Right ventricle myocardium inferior (tissue), 1 donor: ENCODE measurements around the gene FBXO41. TPM values are rescaled to one million over a fixed set of nuclear protein-coding genes. Genes with fewer than 3 reads are reported as not detected.

Experiments
- ATAC-seq: fragments of 200-7000 bp; cut with Tn5 transposase; one replicate; pipeline ENCODE4 v1.9.1; 2020; ENCODE audit warnings: mild to moderate bottlenecking, moderate library complexity
- DNase-seq: peaks from one replicate; pipeline ENCODE4 v3.0.0; 2021; ENCODE audit errors: missing footprints
- intact Hi-C: fragments of 100-400 bp; cut with DNase I; formaldehyde crosslinking; loops from one replicate; pipeline ENCODE4 v1.11.0; 2022
- total RNA-seq: library from RNA; stranded (reverse); fragmentation: NEBNext Ultra II Directional; extraction: Animal tissue kit (Norgen Biotek cat#: 25700); gene quantifications from one replicate; pipeline ENCODE4 v1.2.1, GENCODE V29; 2021
- donor health status: DM: no; HTN: yes; CAD: no; lungs with severe emphysema.

FBXO41 gene
- total RNA-seq, 1 donor from 2014 or later: 0.87 TPM

DNA sequence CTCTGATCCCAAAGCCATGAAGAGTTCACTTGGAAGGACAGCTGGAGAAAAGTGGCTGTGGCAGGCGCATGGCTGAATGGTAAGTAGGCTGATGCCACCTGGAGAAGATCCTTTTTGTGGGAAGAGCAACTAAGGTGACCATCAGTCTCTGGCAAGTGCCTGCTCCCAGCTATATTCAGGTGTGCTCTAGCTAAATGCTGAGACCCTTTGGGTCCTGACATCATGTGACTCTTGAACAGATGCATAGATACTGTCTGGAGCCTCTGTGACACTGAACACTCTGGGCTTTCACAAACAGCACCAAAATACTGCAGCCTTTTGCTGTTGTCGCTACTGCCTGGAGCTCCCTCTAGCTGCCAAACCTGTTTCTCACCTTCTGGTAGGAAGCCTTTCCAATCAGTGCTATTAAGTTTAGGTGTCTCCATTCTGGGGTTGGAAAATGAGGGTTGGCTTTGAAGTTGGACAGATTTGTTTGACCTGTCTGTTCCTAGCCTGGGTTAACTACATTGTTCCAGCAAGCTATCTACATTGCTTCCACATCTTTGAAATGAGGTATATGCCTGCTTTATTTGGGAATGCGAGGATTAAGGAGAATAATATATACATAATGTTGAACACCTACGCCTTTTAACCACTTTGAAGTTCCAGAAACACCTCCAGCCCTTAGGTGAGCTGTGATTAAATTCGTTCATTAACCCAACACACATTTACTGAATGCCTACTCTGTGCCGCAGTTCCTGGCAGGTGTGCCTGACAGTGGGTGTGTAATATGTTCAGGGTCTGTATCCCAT is 6.0 kb upstream of the FBXO41 start:
- DNase-seq (no peak), ATAC-seq (no peak)
- intact Hi-C loops: no loop called here

GRCh38 chr2:73289304-73289703 is 5.0 kb upstream of the FBXO41 start:
- ATAC-seq: no peak
- DNase-seq: no peak
- intact Hi-C loops: no loop called here

DNA sequence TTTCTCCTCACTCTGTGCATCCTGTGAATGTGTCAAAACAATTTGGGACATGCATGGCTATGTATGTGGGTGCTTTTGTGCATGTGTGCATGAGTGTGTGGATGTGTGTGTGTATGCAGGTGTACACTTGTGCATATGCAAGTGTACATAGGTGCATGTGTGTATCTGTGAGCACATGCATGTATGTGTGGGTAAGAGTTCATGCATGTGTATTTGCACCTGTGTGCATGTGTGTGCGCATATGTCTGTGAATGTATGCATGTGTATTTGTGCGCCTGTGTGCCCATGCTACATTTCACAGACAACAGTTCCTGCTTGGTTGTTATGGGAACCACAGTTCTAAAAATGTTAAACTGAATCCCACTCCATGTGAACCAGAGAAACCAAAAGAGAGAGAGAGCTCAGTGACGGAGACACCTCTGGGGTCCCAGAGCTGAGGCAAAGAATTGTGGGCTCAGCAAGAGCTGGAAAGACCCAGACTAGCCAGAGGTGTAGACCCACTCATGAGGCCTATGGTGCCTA is 1.9 kb upstream of the FBXO41 start:
- no peak for DNase-seq
- intact Hi-C loops: no loop called here
- ATAC-seq: no peak

GRCh38 chr2:73285159-73285739 is 971 bp upstream of the FBXO41 start:
- intact Hi-C loops: no loop called here
- peak; percentile 77 for ATAC-seq
- DNase-seq: no peak

DNA sequence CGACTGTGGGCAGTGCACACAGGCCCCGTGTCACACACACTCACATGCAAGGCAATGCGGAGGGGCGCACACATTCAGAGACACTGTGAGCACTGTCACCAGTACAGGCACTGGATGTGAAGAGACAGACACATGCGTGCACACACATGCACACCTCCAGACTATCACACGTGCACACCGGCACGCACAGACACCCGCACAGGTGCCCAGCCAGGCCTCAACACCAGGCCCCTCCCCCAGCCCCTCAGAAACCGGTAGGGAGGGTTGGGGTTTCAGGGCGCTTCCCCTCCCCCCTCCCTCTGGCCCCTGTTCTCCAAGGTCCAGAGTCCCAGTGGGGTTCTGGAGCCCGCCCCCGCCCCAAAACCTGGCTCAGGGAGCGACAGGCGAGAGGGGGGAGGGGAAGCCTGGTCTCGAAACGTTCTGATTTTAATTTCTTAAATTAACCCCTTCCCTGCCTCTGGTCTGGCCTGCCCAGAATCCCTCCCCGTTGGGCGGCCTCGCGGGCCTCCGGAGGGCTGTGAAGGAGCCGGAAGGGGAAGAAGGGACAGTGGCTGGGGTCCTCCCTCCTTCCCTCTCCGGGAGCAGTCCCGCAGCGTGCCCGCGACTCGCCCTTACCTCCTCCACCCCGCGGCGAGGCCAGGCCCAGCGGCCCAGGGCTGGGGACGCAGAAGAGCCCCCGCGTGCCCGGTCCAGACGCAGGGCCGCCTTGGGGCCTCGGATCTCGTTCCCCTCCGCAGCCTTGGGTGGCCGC is 558 bp downstream of the FBXO41 start:
- DNase-seq: no peak
- intact Hi-C loops: no loop called here
- ATAC-seq: peak; percentile 12

DNA sequence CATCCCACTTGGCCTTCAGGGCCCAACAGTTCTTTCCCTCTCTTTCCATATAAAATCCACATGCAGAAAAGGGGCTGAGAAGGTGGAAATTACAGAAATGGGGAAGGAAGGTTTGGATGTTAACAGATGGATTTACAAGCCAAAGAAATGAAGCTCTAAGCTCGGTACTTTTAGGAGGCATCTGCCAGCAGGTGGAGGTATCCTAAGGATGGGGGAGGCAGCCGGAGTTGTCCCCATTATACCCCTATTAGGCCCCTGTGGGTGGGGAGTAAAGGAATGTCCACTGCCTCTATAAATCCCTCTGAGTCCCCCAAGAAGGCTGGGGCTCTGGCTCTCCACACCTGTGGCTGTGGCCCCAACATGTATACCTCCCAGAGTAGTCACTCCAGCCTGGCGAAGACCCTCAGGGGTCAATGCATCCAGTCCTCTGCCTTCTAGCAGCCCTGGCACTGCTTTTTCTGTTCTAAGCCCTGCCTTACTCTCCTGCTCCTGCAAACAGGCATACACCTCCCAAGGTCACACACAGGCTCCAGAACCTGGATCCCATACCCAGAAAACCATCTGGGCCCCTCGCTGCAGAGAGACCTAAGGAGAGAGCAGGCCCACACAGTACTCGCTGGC is 1.2 kb downstream of the FBXO41 start:
- no peak for DNase-seq
- intact Hi-C loops: no loop called here
- no peak for ATAC-seq

- DNase-seq: no peak
- no peak for ATAC-seq
- intact Hi-C loops: no loop called here
Observed at GRCh38 chr2:73281244-73281643, 3.0 kb downstream of the FBXO41 start.

GRCh38 chr2:73279852-73280251 is 4.4 kb downstream of the FBXO41 start:
- DNase-seq (no peak), ATAC-seq (no peak)
- intact Hi-C loops: no loop called here

GRCh38 chr2:73272270-73272669 is 12.0 kb downstream of the FBXO41 start:
- no peak for ATAC-seq
- intact Hi-C loops: no loop called here
- DNase-seq: no peak

DNA sequence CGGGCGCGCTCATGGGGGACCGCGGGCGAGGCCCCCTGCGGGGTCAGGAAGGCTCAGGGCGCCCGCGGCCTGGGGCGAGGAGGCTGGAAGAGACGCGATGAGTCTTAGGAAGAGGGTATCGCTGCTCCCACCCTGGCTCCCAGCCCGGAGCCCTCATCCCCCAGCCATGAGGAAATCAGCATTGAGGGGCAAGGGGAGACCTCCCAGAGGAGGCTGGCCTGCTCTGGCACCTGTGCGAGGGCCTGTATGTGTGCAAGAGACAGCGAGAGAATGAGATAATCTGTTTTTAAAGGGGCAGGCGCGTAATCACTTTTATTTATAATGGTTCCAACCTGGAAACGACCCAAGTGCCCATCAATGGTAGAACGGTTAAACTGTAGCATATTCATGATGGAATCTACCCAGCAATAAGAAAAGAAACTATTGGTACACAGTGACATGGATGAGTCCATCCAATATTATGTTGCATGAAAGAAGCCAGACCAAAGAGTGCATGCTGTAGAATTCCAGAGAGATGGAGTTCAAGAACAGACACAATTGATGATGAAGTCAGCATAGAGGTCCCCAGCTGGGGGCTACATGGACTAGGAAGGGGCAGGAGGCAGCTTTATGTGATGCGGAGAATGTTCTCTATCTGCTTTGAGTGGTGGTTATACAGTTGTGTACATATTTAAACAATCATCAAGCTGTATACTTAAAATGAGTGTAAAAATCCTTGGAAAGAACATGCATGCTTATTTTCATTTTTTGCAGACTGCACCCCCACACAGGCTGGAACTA is 14.4 kb downstream of the FBXO41 start:
- no peak for DNase-seq
- ATAC-seq: no peak
- intact Hi-C loops: no loop called here

GRCh38 chr2:73268830-73269685 is 15.2 kb downstream of the FBXO41 start:
- ATAC-seq (no peak), DNase-seq (no peak)
- intact Hi-C loops: no loop called here

- intact Hi-C loops: no loop called here
- ATAC-seq (no peak), DNase-seq (no peak)
Observed at GRCh38 chr2:73268366-73268829, 15.9 kb downstream of the FBXO41 start.

- ATAC-seq (no peak), DNase-seq (no peak)
- intact Hi-C loops: no loop called here
Observed at GRCh38 chr2:73267008-73267407, 17.3 kb downstream of the FBXO41 start.

DNA sequence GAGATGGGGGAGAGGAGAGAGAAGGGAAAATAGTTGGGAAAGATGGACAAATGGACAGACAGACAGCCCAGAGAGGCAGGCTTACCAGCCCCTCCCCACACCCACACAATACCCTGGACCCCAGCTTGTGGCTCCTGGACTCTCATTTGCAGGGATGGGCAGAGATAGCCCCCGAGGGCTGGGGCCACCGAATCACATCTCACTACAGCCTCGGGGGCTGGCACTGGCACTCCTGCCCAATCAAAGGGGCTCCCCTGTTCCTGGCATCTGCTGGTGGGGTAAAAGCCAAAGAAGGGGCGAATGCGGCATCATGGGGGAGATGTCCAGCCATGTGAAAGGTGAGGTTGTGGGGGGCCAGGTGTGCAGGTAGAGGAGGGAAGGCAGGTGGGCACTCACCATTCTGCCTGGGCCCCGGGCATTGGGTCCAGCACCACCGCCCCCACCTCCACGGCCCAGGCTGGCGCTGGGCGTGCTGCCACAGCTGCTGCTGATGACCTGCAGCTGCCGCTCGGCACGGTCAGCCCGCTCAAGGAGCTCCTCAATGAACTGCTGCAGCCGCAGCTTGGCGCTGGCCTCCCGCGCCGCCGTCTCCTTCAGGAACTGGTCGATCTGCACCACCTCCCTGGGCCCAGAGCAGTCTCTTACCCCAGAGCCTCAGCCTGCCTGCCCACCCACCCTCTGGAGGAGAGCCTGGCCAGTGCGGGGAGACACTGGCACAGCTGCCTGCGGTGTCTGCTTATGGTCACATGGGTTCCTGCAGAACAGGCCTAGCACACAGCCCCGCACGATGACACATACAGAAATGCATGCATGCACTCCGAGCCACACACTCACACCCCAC is 18.0 kb downstream of the FBXO41 start:
- no peak for ATAC-seq
- intact Hi-C loops: no loop called here
- DNase-seq: no peak

DNA sequence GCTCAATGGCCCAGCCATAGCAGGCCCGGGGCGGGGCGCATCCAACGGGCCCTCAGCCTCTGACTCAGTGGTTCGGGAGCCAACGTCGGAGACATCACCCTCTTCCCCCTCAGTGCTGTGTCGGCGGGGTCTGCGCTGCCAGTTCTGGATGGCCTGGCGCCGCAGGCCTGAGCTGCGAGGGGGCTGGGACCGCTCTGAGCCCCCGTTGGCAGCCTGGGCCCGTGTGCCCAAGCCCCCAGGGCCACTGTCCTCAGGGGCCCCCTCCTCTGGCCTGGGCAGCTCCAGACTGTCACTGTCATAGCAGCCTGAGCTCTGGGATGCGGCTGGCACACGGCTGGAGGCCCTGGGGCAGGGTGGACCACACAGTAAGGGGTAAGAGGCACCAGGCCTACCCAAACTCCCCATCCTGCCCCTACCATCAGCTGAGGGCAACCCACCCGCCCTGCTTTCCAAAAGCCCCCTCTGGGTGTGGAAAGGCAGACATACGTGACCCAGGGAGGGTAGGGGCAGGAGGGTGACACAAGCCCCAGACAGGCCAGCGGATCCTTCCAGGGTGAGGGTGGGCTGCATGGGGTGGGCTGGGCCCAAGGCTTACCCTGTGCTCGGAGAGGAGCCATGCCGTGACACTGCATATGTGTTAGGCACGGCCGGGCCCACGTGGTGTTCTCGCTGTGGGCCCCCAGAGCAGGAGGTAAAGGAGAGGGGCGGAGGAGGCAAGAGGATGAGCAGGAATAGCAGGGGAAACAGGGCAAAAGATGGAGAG is 18.8 kb downstream of the FBXO41 start:
- intact Hi-C loops: no loop called here
- ATAC-seq (no peak), DNase-seq (no peak)

DNA sequence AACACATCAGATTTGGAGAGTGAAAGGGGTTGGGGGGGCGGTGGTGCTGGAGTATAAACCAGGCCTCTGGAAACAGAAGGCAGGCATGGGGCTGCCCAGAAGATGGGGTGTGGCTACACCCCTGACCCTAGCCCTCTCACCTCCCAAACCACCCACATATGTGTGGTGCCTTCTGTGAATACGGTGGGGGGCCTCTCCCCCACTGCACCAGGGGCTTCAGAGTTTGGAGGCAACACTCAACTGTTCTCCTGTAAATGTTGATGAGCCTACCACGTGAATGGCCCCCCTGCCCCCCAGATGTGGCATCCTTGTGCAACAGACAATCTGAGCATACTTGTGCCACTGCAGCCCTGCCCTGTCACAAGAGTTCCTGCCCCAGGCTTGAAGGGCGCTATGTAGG is 19.5 kb downstream of the FBXO41 start:
- intact Hi-C loops: no loop called here
- no peak for ATAC-seq

More for the DNA sequence above, 19.5 kb downstream of the FBXO41 start:
- DNase-seq: no peak
